Fibroblast of lung (primary cell): ENCODE results near the gene CCDC192. TPM values are rescaled to one million over a fixed set of nuclear protein-coding genes. Genes with fewer than 3 reads are reported as not detected.

ENCODE experiments used
- DNase-seq, 2 donors: peaks; one replicate each; pipeline versions ENCODE4 v3.0.0 to v3.0.0-alpha.2; 2010; ENCODE audit warnings: low read depth in 2 of 2
- H2AFZ ChIP-seq: 2 replicates; pipeline ENCODE4 v1.5.1; 2012; ENCODE audit warnings: low read length, control low read depth, inconsistent platforms
- H3K27ac ChIP-seq: 2 replicates; pipeline ENCODE4 v1.5.1; 2011; ENCODE audit warnings: low read length, control low read depth; ENCODE audit not compliant: insufficient read depth
- H3K27me3 ChIP-seq: 2 replicates; pipeline ENCODE4 v1.5.1; 2011; ENCODE audit warnings: mild to moderate bottlenecking, low read length; ENCODE audit not compliant: control insufficient read depth, insufficient read depth
- H3K36me3 ChIP-seq: 2 replicates; pipeline ENCODE4 v1.5.1; 2011; ENCODE audit warnings: low read length; ENCODE audit not compliant: control insufficient read depth, insufficient read depth
- H3K4me1 ChIP-seq: 2 replicates; pipeline ENCODE4 v1.5.1; 2011; ENCODE audit warnings: low read length; ENCODE audit not compliant: control insufficient read depth, insufficient read depth; ENCODE audit errors: extremely low read depth
- H3K4me2 ChIP-seq: 2 replicates; pipeline ENCODE4 v1.5.1; 2011; ENCODE audit warnings: low read length, control low read depth; ENCODE audit not compliant: insufficient read depth; ENCODE audit errors: extremely low read depth
- H3K4me3 ChIP-seq, 4 experiments: fragments of 200-600 bp in 1 of 4; sonication (generic) in 1 of 4; replicated peaks in 1 of 4; 2 replicates each; pipeline ENCODE4 v1.5.1; 2011 to 2016; ENCODE audit warnings: low read length in 4 of 4, low read depth in 3 of 4, mild to moderate bottlenecking in 3 of 4, control low read depth in 2 of 4, inconsistent platforms in 1 of 4, mixed read lengths in 1 of 4; ENCODE audit not compliant: insufficient read depth in 1 of 4; ENCODE audit errors: control extremely low read depth in 1 of 4
- H3K79me2 ChIP-seq: 2 replicates; pipeline ENCODE4 v1.5.1; 2012; ENCODE audit warnings: mild to moderate bottlenecking, low read length, inconsistent platforms; ENCODE audit not compliant: control insufficient read depth, insufficient read depth
- H3K9ac ChIP-seq: 2 replicates; pipeline ENCODE4 v1.5.1; 2011; ENCODE audit warnings: mild to moderate bottlenecking, low read length, control low read depth; ENCODE audit not compliant: insufficient read depth
- H3K9me3 ChIP-seq: 2 replicates; pipeline ENCODE4 v1.5.1; 2012; ENCODE audit warnings: low read depth, low read length; ENCODE audit not compliant: control insufficient read depth, insufficient read depth
- H4K20me1 ChIP-seq: 2 replicates; pipeline ENCODE4 v1.5.1; 2011; ENCODE audit warnings: low read length; ENCODE audit not compliant: control insufficient read depth, insufficient read depth; ENCODE audit errors: extremely low read depth
- EZH2 ChIP-seq: IDR thresholded peaks from 2 replicates; pipeline ENCODE4 v1.5.1; 2012; ENCODE audit warnings: low read length, control low read depth, mild to moderate bottlenecking; ENCODE audit errors: missing control alignments
- polyA plus RNA-seq, 2 donors: library from polyadenylated mRNA; depleted of rRNA in 1 of 2; stranded (reverse) in 1 of 2; unstranded in 1 of 2; fragments of >200 nt; gene quantifications; 2 replicates each; pipeline ENCODE4 v1.2.1, GENCODE V29; 2011 to 2012; ENCODE audit warnings: missing spikeins in 1 of 2
- total RNA-seq: library from RNA; depleted of rRNA; stranded (reverse); fragments of >200 nt; gene quantifications from 2 replicates; pipeline ENCODE4 v1.2.1, GENCODE V29; 2014
- TF ChIP-seq, protein P1 (sequence below), 2 donors: IDR thresholded peaks in 1 of 2; conservative IDR thresholded peaks in 1 of 2; 1 replicate in 1 of 2; 2 replicates in 1 of 2; pipeline ENCODE4 v1.5.1; 2011 to 2012; ENCODE audit warnings: low read length in 2 of 2, control low read depth in 1 of 2, inconsistent platforms in 1 of 2, low read depth in 1 of 2, mild to moderate bottlenecking in 1 of 2

Gene CCDC192
- total and polyA plus RNA-seq, 2 donors (not counting 1 experiment from before 2014, with no cell fraction given) = not detected

DNA sequence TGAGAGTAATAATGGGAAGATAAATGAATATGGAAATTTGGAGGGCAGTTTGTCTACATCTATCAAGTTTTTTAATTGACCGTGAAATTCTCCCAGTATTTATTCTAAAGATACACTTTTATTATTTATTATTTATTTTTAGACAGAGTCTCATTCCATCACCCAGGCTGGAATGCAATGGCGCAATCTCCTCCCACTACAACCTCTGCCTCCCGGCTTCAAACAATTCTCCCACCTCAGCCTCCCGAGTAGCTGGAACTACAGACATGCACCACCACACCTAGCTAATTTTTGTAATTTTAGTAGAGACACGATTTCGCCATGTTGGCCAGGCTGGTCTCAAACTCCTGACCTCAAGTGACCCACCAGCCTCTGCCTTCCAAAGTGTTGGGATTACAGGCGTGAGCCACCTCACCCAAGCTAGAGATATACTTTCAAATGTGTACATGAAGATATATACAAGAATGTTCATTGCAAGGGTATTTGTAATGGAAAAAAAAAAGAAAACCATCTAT lies 282.7 kb downstream of the CCDC192 start:
- no peak for TF ChIP-seq EZH2
- TF ChIP-seq, protein P1, sequence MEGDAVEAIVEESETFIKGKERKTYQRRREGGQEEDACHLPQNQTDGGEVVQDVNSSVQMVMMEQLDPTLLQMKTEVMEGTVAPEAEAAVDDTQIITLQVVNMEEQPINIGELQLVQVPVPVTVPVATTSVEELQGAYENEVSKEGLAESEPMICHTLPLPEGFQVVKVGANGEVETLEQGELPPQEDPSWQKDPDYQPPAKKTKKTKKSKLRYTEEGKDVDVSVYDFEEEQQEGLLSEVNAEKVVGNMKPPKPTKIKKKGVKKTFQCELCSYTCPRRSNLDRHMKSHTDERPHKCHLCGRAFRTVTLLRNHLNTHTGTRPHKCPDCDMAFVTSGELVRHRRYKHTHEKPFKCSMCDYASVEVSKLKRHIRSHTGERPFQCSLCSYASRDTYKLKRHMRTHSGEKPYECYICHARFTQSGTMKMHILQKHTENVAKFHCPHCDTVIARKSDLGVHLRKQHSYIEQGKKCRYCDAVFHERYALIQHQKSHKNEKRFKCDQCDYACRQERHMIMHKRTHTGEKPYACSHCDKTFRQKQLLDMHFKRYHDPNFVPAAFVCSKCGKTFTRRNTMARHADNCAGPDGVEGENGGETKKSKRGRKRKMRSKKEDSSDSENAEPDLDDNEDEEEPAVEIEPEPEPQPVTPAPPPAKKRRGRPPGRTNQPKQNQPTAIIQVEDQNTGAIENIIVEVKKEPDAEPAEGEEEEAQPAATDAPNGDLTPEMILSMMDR (conservative IDR thresholded peaks at IDR 0.05 in 1 of 2, IDR thresholded peaks at IDR 0.05 in 1 of 2; ENCODE audit: low read depth in 1 of 2, low read length in 2 of 2) = no peak
- Histone ChIP-seq H3K4me3 (no peak overlapping the region), H3K79me2 (no peaks in the 10 kb centered on the region), H3K4me2 (no peak overlapping the region), H2AFZ (no peak overlapping the region), H3K4me1 (peaks cover 9% of the 10 kb centered on the region), H3K9ac (no peak overlapping the region), H4K20me1 (no peaks in the 10 kb centered on the region), H3K9me3 (no peaks in the 10 kb centered on the region), H3K27ac (no peak overlapping the region), H3K36me3 (no peaks in the 10 kb centered on the region), H3K27me3 (no peaks in the 10 kb centered on the region)
- DNase-seq = no peak

DNA sequence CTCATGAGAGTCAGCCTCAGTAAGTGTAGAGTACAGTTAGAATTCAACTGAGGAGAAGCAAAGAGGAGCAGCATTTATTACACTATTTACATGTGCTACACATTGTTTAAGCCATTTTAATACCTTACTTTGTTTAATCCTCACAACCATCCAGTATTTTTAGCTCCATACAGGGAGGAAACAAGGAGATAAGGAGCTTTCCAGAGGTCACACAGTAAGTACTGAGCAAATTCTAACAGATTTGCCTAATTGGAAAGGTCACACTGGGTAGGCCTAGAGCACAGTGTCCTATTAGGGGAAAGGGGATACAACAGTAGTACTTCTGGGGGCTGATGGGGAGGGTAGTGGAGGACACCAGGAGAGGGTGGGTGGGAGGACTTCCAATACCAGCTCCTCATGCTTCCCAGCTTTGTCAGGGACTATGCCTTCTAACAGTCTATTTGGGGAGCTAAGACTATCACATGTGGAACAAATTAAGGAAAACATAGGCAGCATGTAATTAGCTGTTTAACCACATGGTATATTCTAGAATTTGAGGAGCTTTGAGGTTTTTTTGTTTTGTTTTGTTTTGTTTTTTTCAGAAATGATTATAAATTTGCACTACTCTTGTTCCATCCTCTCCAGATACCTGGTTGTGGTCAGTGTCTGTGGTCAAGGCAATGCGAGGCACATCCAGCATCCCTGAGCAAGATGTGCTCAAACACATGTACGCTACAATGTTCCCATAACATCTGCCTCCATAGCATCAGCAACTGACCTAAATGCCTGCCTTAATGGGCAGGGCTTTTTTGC lies 284.4 kb downstream of the CCDC192 start:
- Histone ChIP-seq H3K27me3 (no peaks in the 10 kb centered on the region), H3K4me1 (peaks cover 9% of the 10 kb centered on the region), H3K4me2 (peak overlapping the region; percentile 87), H3K9ac (no peak overlapping the region), H3K27ac (peak overlapping the region; percentile 43), H3K9me3 (no peaks in the 10 kb centered on the region), H4K20me1 (no peaks in the 10 kb centered on the region), H2AFZ (no peak overlapping the region), H3K36me3 (no peaks in the 10 kb centered on the region), H3K79me2 (no peaks in the 10 kb centered on the region), H3K4me3 (no peak overlapping the region)
- peak; percentile 8 to 19 for DNase-seq
- no peak for TF ChIP-seq EZH2
- TF ChIP-seq, protein P1 (conservative IDR thresholded peaks at IDR 0.05 in 1 of 2, IDR thresholded peaks at IDR 0.05 in 1 of 2; ENCODE audit: low read depth in 1 of 2, low read length in 2 of 2) = no peak

DNA sequence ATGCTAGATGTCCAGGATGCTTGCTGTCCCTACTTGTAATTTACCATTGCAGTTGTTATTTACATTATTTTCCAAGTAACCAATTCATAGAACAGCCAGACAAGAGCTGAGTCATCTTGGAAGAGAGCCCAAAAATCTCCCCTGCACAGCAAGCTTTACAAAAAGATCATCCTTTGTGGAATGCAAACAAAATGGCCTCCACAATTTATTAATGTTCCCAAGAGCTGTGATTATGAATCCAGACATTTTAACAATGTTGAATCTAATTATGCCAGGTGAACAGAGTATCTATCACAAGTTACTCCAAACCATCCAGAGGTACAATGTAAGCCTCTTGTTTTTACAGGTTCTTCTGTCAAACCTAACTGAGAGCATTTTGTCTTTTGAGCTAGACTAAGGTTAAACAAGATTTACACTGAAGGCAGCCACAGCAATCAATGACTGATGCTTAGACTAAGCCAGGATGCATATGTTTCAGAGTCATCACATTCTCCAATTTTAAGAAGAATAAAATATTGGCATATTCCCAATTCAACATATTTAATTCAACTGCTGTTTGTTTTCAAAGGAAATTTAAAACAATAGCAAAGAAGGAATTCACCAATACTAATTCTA lies 285.1 kb downstream of the CCDC192 start:
- no peak overlapping the region for H3K4me3 ChIP-seq
- peak overlapping the region; percentile 43 for H3K27ac ChIP-seq
- peaks cover 9% of the 10 kb centered on the region for H3K4me1 ChIP-seq
- no peak overlapping the region for H3K9ac ChIP-seq
- peak overlapping the region; percentile 31 for H2AFZ ChIP-seq
- H3K79me2 ChIP-seq = no peaks in the 10 kb centered on the region
- peak overlapping the region; percentile 87 for H3K4me2 ChIP-seq
- no peaks in the 10 kb centered on the region for H3K36me3 ChIP-seq
- no peaks in the 10 kb centered on the region for H3K27me3 ChIP-seq
- no peaks in the 10 kb centered on the region for H4K20me1 ChIP-seq
- TF ChIP-seq EZH2 = no peak
- TF ChIP-seq, protein P1 (conservative IDR thresholded peaks at IDR 0.05 in 1 of 2, IDR thresholded peaks at IDR 0.05 in 1 of 2; ENCODE audit: low read depth in 1 of 2, low read length in 2 of 2) = no peak
- H3K9me3 ChIP-seq = no peaks in the 10 kb centered on the region
- DNase-seq = peak; percentile 89 to 90
